Left kidney (tissue), 8 donors: Measurements from ENCODE around the gene TNFSF11. TPM values are rescaled to one million over a fixed set of nuclear protein-coding genes. Genes with fewer than 3 reads are reported as not detected.
"Not testable (repeated sequence)": the region's sequence is repeated elsewhere in the genome, so short reads cannot be mapped to it uniquely, and the experiment has no call there.

Experiments
- DNase-seq: peaks from one replicate; pipeline ENCODE4 v3.0.0-alpha.2; 2013
- long read RNA-seq, 8 donors: transcript quantifications; one replicate each; lab custom pipeline, GENCODE V29; 2026
- polyA plus RNA-seq: library from polyadenylated mRNA; unstranded; fragments of 120-200 nt; gene quantifications from one replicate; pipeline ENCODE4 v1.2.1, GENCODE V29; 2013; ENCODE audit not compliant: insufficient read length

The TNFSF11 gene
- polyA plus RNA-seq = 0.37 TPM
- long read RNA-seq, donor 1 = 0 reads
- long read RNA-seq, donor 2 = 0 reads
- long read RNA-seq, donor 3 = 0 reads
- long read RNA-seq, donor 4 = 0 reads
- long read RNA-seq, donor 5, partial matches to known transcripts = 0 of 1 reads
- long read RNA-seq, donor 5, other reads (novel, unspliced or antisense) = 0 of 1 reads
- long read RNA-seq, donor 6 = 0 reads
- long read RNA-seq, donor 7 = 0 reads
- long read RNA-seq, donor 8 = 0 reads

GRCh38 chr13:42574011-42574410 lies at the start of gene TNFSF11:
TNFSF11 (plus strand) TSS chr13:42574152; CDS start chr13:42574304, 152 bp downstream.
- DNase-seq = no peak

GRCh38 chr13:42524487-42525034 lies 49.4 kb upstream of the TNFSF11 start:
- no peak for DNase-seq

- no peak for DNase-seq
These were observed 48.9 kb upstream of the TNFSF11 start for GRCh38 chr13:42525035-42525504.

- no peak for DNase-seq
These were observed 47.7 kb upstream of the TNFSF11 start for GRCh38 chr13:42526276-42526675.

GRCh38 chr13:42526804-42527203 lies 47.1 kb upstream of the TNFSF11 start:
- no peak for DNase-seq

GRCh38 chr13:42532561-42533335 lies 41.2 kb upstream of the TNFSF11 start:
- DNase-seq = no peak

GRCh38 chr13:42533336-42533591 lies 40.7 kb upstream of the TNFSF11 start:
- no peak for DNase-seq

GRCh38 chr13:42534785-42535184 lies 39.2 kb upstream of the TNFSF11 start:
- DNase-seq = no peak

- DNase-seq = no peak
These were observed 35.0 kb upstream of the TNFSF11 start for GRCh38 chr13:42538996-42539395.

- DNase-seq = no peak
These were observed 34.3 kb upstream of the TNFSF11 start for GRCh38 chr13:42539670-42540069.

GRCh38 chr13:42543215-42543797 lies 30.6 kb upstream of the TNFSF11 start:
- no peak for DNase-seq

- DNase-seq = no peak
These were observed 29.6 kb upstream of the TNFSF11 start for GRCh38 chr13:42544246-42544926.

GRCh38 chr13:42545842-42546241 lies 28.1 kb upstream of the TNFSF11 start:
- DNase-seq = no peak

GRCh38 chr13:42547612-42548011 lies 26.3 kb upstream of the TNFSF11 start:
- no peak for DNase-seq

- DNase-seq = peak; percentile 28
These were observed 25.0 kb upstream of the TNFSF11 start for GRCh38 chr13:42548731-42549551.

GRCh38 chr13:42549552-42549936 lies 24.4 kb upstream of the TNFSF11 start:
- DNase-seq = no peak

GRCh38 chr13:42551611-42552010 lies 22.3 kb upstream of the TNFSF11 start:
- no peak for DNase-seq

GRCh38 chr13:42553098-42554046 lies 20.6 kb upstream of the TNFSF11 start:
- DNase-seq = no peak

- no peak for DNase-seq
These were observed 14.9 kb upstream of the TNFSF11 start for GRCh38 chr13:42559057-42559456.

GRCh38 chr13:42559573-42560218 lies 14.3 kb upstream of the TNFSF11 start:
- DNase-seq = not testable (repeated sequence)
